ENCODE measurements around the gene FMN1.

The FMN1 gene

DNA sequence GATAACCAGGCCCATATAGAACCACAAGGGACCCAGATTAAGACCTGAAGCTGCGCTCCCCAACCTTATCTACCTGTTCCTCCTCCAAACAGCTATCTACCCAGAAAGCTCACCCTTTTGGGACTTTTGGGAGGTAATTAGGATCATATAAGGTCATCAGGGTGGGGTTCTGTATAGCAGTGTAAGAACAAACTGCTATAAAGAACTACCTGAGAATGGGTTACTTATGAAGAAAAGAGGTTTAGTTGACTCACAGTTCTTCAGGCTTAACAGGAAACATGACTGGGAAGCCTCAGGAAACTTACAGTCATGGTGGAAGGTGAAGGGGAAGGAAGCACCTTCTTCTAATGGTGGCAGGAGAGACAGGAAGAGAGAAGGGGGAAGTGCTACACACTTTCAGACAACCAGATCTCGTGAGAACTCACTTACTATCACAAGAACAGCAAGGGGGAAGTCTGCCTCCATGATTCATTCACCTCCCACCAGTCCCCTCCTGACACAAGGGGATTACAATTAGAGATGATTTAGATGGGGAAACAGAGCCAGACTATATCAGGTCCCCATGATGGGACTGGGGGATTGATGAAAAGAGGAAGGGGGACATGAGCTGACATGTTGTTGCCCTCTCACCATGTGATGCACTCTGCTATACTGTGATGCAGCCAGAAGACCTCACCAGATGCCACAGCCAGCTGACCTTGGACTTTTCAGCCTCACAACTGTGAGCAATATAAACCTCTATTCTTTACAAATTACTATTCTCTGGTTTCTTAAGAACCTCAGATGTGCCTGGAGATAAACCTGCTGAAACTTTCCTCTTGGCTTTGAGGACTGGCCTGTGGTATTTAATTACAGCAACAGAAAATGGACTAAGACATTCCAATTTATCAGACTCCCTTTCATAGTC lies 15.3 kb upstream of the FMN1 start:
- TF ChIP-seq, protein P1, sequence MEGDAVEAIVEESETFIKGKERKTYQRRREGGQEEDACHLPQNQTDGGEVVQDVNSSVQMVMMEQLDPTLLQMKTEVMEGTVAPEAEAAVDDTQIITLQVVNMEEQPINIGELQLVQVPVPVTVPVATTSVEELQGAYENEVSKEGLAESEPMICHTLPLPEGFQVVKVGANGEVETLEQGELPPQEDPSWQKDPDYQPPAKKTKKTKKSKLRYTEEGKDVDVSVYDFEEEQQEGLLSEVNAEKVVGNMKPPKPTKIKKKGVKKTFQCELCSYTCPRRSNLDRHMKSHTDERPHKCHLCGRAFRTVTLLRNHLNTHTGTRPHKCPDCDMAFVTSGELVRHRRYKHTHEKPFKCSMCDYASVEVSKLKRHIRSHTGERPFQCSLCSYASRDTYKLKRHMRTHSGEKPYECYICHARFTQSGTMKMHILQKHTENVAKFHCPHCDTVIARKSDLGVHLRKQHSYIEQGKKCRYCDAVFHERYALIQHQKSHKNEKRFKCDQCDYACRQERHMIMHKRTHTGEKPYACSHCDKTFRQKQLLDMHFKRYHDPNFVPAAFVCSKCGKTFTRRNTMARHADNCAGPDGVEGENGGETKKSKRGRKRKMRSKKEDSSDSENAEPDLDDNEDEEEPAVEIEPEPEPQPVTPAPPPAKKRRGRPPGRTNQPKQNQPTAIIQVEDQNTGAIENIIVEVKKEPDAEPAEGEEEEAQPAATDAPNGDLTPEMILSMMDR (IDR thresholded peaks at IDR 0.05; ENCODE audit: insufficient read depth, low read depth, low read length, missing control alignments): no peak
- DNase-seq (ENCODE audit: low read depth): no peak
- no peak overlapping the region for H3K4me3 ChIP-seq (ENCODE audit: low read length)

DNA sequence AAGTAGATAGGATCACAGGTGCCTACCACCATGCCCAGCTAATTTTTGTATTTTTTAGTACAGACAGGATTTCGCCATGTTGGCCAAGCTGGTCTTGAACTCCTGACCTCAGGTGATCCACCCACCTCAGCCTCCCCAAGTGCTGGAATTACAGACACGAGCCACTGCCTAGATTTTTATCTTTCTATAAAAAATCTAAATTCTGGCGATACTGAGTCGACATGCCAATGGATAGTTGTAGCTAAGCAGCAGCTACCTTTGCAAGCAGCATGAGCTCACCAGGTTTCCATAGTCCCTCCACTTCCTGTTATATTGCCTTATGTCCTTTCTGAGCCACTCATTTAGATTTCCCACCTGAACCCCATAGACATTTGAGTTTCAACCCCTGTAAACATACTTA lies 13.1 kb upstream of the FMN1 start:
- no peak overlapping the region for H3K4me3 ChIP-seq (ENCODE audit: low read length)
- no peak for DNase-seq (ENCODE audit: low read depth)
- TF ChIP-seq, protein P1 (IDR thresholded peaks at IDR 0.05; ENCODE audit: insufficient read depth, low read depth, low read length, missing control alignments): no peak

DNA sequence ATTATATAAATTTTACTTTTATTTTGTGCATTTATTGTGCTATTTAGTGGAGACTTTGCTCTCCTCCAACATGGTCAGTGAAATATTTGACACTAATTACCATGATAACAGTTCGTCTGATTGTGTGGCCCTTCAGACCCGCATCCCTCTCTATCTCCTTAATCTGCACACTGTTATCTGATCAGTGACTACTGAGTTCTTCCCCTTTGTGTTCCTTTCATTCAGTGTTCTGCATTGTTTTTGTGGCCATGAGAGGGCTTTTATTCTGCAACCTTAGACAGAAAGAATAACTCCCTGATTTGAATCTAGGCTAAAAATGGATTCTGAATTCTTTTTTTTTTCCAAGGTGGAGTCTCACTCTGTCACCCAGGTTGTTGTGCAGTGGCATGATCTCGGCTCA lies 11.9 kb upstream of the FMN1 start:
- TF ChIP-seq, protein P1 (IDR thresholded peaks at IDR 0.05; ENCODE audit: insufficient read depth, low read depth, low read length, missing control alignments): no peak
- H3K4me3 ChIP-seq (ENCODE audit: low read length): no peak overlapping the region
- no peak for DNase-seq (ENCODE audit: low read depth)

DNA sequence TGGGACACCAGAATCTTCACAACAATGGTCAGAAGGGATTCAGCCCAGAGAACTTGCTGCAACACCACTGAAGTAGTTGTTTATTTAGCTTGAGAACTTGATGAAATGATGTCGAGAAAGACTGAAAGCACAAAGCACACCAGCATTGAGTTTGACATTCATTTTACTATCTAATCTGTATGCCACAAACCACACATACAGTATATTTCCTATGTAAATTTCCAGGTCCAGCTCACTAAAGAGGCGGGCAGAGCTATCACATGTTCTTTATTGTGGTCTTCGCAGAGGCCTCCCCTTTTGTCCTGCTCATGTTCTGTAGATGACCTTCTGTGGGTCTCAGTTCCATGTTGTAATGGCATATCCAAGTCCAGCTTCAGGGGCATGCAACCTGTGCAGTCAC lies 10.4 kb upstream of the FMN1 start:
- no peak overlapping the region for H3K4me3 ChIP-seq (ENCODE audit: low read length)
- TF ChIP-seq, protein P1 (IDR thresholded peaks at IDR 0.05; ENCODE audit: insufficient read depth, low read depth, low read length, missing control alignments): no peak
- no peak for DNase-seq (ENCODE audit: low read depth)

DNA sequence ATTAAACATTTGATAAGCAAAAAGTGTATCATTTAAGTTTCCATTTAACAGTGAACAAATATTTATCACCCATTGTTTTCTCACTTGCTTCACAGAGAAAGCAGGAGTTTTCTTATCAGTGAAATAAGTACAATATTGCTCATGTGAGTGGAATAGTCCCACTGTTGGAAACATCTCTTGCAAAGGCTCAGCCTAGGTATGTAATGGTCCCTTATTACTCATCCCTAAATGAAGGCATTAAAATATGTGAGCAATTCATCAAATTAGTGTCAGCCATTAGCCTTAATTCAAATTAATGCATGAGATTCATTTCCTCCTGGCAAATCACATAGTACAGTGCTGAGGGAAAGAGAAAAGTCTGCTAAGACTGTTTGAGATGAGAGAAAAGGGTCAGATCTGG lies 9.6 kb upstream of the FMN1 start:
- TF ChIP-seq, protein P1 (IDR thresholded peaks at IDR 0.05; ENCODE audit: insufficient read depth, low read depth, low read length, missing control alignments): no peak
- H3K4me3 ChIP-seq (ENCODE audit: low read length): no peak overlapping the region
- DNase-seq (ENCODE audit: low read depth): no peak

DNA sequence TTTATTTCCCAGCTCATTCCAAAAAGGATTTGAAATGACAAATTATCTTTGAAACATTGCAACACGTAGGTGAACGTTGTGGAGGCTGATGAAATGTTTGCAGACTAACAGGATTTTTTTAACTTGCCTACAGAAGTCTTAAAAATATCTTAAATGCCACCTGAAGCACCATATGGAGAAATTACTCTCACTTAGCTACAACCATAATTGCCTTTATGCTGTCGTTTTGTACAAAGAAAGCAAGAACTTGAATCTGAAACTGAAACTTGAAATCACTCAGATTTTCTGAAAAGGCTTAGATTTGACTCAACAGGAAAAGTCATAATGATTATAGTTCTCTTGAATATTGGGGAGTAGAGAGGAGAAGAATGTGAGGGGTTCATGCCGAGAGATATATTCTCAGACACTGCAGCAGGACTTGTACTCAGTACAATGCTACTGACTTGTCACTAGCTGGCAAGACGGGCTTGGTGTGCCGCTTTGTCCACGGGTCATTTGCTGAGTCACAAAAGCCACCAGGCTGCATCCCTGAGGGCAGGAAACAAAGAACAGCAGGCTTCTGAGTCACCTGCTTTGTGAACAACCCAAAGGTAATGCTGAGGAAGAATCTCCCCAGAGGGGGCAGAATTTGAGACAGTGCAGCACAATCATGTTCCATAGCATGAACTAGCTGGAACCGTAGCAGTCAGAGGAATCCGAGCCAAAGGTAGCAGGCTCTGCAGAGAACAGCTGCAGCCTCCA lies 7.1 kb upstream of the FMN1 start:
- H3K4me3 ChIP-seq (ENCODE audit: low read length): no peak overlapping the region
- TF ChIP-seq, protein P1 (IDR thresholded peaks at IDR 0.05; ENCODE audit: insufficient read depth, low read depth, low read length, missing control alignments): peak; percentile 53
- peak; percentile 94 for DNase-seq (ENCODE audit: low read depth)

Data from epithelial cell of esophagus (primary cell).